Stimulated activated CD4-positive, alpha-beta T cell treated with anti-CD3 and anti-CD28 coated beads, Interleukin-1b, Interleukin-23, amount 100 ng/mL, for 4 hours (primary cell): ENCODE measurements around the gene MLLT6.
A peak's percentile ranks its signal among the peaks of the same experiment; 100 is the strongest.

Experiments
- DNase-seq, 2 donors: peaks; one replicate each; pipeline ENCODE4 v3.0.0-alpha.2; 2020; ENCODE audit warnings: low read depth in 2 of 2

The MLLT6 gene

GRCh38 chr17:38706505-38707216, 1.6 kb downstream of the MLLT6 start:
- DNase-seq: peak; percentile 32 to 48

GRCh38 chr17:38707678-38708351, 2.7 kb downstream of the MLLT6 start:
- no peak for DNase-seq

GRCh38 chr17:38709104-38709820, 4.2 kb downstream of the MLLT6 start:
- no peak for DNase-seq

- DNase-seq: no peak
These were observed 5.0 kb downstream of the MLLT6 start for GRCh38 chr17:38709864-38710603.

GRCh38 chr17:38710604-38710962, 5.5 kb downstream of the MLLT6 start:
- DNase-seq: no peak

GRCh38 chr17:38710985-38711384, 5.9 kb downstream of the MLLT6 start:
- DNase-seq: no peak

GRCh38 chr17:38711792-38712571, 6.9 kb downstream of the MLLT6 start:
- no peak for DNase-seq

- no peak for DNase-seq
These were observed 7.5 kb downstream of the MLLT6 start for GRCh38 chr17:38712593-38712992.

- DNase-seq: no peak
These were observed 8.5 kb downstream of the MLLT6 start for GRCh38 chr17:38713456-38714075.

GRCh38 chr17:38715216-38715943, 10.3 kb downstream of the MLLT6 start:
- no peak for DNase-seq

- no peak for DNase-seq
These were observed 11.4 kb downstream of the MLLT6 start for GRCh38 chr17:38716368-38717005.

GRCh38 chr17:38717139-38717745, 12.2 kb downstream of the MLLT6 start:
- no peak for DNase-seq

- no peak for DNase-seq
These were observed 14.3 kb downstream of the MLLT6 start for GRCh38 chr17:38719289-38719942.

- no peak for DNase-seq
These were observed 15.0 kb downstream of the MLLT6 start for GRCh38 chr17:38719943-38720641.

GRCh38 chr17:38720941-38721340, 15.9 kb downstream of the MLLT6 start:
- no peak for DNase-seq

GRCh38 chr17:38721802-38722201, 16.7 kb downstream of the MLLT6 start:
- DNase-seq: no peak

- DNase-seq: no peak
These were observed 19.4 kb downstream of the MLLT6 start for GRCh38 chr17:38724337-38724988.

GRCh38 chr17:38725066-38725465, 20.0 kb downstream of the MLLT6 start:
- DNase-seq: no peak
